Skin of body (tissue), 2 donors: Measurements from ENCODE around the gene CFAP99. TPM values are rescaled to one million over a fixed set of nuclear protein-coding genes. Genes with fewer than 3 reads are reported as not detected.
"Not testable (repeated sequence)": the region's sequence is repeated elsewhere in the genome, so short reads cannot be mapped to it uniquely, and the experiment has no call there.

Experiments
- DNase-seq: peaks from one replicate; lab custom pipeline; 2025; lab: John Stamatoyannopoulos, UW
- total RNA-seq: library from RNA; depleted of rRNA; stranded (reverse); fragments of >200 nt; gene quantifications from one replicate; pipeline ENCODE4 v1.2.3, GENCODE V29; 2014

CFAP99 gene
- total RNA-seq, 1 donor from 2014 or later = not detected

- no peak for DNase-seq
Measured at GRCh38 chr4:2427383-2428334, 8.9 kb downstream of the CFAP99 start.

- DNase-seq = no peak
Measured at GRCh38 chr4:2428496-2429213, 9.9 kb downstream of the CFAP99 start.

DNA sequence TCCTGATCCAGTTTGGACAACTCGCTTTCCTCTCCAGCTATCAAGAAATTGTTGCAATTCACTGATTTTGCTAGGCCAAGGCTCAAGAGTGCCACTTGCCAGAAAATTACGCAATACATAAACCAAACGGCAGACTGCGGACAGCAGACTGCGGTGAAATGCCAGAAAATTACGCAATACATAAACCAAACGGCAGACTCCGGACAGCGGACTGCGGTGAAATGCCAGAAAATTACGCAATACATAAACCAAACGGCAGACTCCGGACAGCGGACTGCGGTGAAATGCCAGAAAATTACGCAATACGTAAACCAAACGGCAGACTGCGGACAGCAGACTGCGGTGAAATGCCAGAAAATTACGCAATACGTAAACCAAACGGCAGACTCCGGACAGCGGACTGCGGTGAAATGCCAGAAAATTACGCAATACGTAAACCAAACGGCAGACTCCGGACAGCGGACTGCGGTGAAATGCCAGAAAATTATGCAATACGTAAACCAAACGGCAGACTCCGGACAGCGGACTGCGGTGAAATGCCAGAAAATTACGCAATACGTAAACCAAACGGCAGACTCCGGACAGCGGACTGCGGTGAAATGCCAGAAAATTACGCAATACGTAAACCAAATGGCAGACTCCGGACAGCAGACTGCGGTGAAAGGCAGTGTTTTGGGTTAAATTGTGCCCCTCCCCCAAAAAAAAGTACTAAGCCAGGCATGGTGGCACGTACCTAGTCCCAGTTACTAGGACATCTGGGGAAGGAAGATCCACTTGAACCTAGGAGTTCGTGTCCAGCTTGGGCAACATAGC lies 11.4 kb downstream of the CFAP99 start:
- DNase-seq = not testable (repeated sequence)

GRCh38 chr4:2432004-2432403 lies 13.2 kb downstream of the CFAP99 start:
- no peak for DNase-seq

DNA sequence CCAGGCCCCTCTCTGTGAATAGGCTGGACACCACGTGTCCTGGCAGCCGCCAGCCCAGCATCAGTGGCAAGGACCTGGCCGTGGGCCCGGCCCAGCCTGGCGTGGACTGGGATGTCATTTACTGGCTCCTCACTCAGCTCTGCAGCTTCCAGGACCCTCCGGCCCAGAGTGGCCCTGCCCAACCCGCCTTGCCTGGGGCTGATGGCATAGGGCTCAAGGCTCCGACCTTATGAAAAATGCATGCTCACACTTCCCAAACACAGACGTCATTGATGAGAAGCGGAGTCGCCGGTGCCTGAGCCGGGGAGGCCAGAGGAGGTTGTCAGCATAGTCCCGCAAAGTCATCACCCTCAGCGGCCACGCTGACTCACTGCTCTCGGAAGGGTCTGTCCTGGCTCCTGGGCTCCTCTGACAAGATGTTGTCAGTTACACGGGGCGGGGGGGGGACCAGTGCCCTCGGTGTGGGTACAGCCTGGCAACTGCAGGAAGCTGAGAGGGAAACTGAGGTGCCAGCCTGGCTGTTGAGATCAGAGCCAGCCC lies 14.3 kb downstream of the CFAP99 start:
- DNase-seq = no peak

GRCh38 chr4:2433609-2434350 lies 15.0 kb downstream of the CFAP99 start:
- no peak for DNase-seq

- no peak for DNase-seq
Measured at GRCh38 chr4:2434420-2434819, 15.7 kb downstream of the CFAP99 start.

DNA sequence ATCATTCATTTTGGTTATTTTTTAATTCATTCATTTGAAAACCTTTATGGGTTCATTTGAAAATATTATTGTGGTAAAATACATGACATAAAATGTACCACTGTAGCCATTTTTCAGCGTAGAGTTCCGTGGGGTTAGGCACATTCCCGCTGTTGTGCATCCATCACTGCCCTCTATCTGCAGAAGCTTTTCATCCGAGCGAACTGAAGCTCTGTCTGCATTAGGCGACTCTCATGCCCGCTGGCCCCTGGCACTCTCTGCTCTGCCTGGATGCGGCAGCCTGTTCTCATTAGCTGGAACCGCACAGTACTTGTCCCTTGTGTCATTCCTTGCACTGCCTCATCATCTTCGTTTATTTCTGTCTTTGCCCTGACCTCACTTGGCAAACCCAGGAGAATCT lies 17.5 kb downstream of the CFAP99 start:
- no peak for DNase-seq

DNA sequence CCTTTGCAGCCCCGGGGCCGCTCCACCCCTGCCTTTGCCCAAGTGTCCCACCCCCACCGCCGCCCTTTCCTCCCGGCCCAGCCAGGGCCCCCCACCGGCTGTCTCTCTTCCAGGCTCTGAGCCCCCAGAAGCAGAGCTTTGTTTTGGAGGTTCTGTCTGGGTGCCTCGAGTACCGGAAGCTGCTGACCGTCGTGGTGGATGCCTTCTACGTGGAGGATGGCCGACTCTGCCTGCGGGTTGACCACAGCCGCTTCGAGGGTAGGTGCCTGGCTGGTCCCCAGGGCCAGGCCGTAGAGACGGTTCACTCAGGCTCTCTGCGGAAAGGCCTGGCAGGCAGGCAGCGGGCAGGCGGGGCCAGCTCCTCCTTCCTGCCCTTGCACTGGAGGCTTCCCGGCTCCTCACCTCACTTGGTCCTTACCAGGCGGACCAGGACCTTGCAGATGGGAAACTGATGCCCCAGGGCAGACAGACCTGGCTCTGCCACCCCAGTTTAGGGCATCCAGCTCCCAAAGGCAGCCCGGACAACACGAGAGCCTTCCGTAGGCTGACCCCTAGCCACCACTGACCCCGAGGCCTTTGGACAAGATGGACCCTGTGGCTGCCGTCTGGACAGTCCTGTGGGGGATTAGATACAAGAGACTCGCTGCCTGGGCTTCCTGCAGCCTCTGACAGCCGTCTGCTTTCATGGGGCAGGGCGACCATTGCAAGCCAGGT lies 18.2 kb downstream of the CFAP99 start:
- no peak for DNase-seq

GRCh38 chr4:2437475-2438215 lies 18.9 kb downstream of the CFAP99 start:
- DNase-seq = no peak

GRCh38 chr4:2438822-2439718 lies 20.3 kb downstream of the CFAP99 start:
- no peak for DNase-seq

- no peak for DNase-seq
Measured at GRCh38 chr4:2441393-2442174, 22.8 kb downstream of the CFAP99 start.

- no peak for DNase-seq
Measured at GRCh38 chr4:2442175-2442993, 23.6 kb downstream of the CFAP99 start.

DNA sequence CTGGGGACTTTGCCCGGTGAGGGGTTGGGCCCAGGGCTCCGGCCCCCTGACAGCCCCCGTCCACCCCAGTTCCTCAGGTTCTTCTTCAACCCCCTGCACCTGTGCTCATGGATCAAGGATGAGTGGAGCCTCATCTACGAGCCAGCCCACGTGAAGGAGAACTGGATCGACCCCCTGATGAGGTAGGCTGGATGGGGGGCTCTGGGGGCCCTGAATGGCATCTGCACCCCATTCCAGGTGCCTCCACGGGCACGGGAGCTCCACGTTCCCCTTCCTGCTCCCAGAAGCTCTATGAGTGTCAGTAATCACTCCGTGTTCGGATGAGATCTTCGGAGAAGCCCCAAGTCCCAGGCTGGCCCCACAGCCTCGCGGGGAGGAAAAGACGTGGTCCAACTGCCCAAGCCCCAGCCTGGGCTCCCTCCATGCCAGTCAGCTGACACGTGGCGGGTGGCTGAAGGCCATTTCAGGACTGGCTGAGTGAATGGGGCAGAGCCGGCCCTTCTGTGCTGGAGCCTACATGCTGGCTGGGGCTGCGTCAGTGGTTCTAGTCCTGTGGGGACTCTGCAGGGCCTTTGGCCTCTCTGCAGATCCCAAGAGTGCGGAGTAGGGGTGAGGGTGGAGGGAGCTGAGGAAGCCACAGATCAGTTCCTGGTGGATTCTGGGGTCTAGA lies 24.4 kb downstream of the CFAP99 start:
- no peak for DNase-seq

GRCh38 chr4:2443956-2444740 lies 25.4 kb downstream of the CFAP99 start:
- no peak for DNase-seq
